Heart left ventricle (tissue), 16 donors: Measurements from ENCODE around the gene CASD1. TPM values are rescaled to one million over a fixed set of nuclear protein-coding genes. Genes with fewer than 3 reads are reported as not detected.

Source experiments
- ATAC-seq, 4 donors: fragments of 200-7000 bp; cut with Tn5 transposase; one replicate each; pipeline ENCODE4 v1.9.1; 2020 to 2022; ENCODE audit warnings: moderate library complexity in 4 of 4, mild to moderate bottlenecking in 3 of 4, moderate number of reproducible peaks in 1 of 4
- DNase-seq, 5 donors: peaks; one replicate each; pipeline ENCODE4 v3.0.0-alpha.2; 2020
- H3K27ac ChIP-seq, 12 donors: fragments of 200-600 bp; sonication (generic) in 4 of 12; one replicate each; pipeline versions ENCODE4 v1.5.0 to v1.8.0; 2016 to 2022; ENCODE audit warnings: mild to moderate bottlenecking in 2 of 12
- H3K27me3 ChIP-seq, 9 donors: fragments of 200-600 bp; sonication (generic) in 2 of 9; one replicate each; pipeline versions ENCODE4 v1.5.1 to v1.8.0; 2016 to 2022; ENCODE audit warnings: mild to moderate bottlenecking in 3 of 9
- H3K36me3 ChIP-seq, 9 donors: fragments of 200-600 bp; sonication (generic) in 2 of 9; one replicate each; pipeline versions ENCODE4 v1.5.0 to v1.8.0; 2018 to 2022; ENCODE audit warnings: mild to moderate bottlenecking in 2 of 9
- H3K4me1 ChIP-seq, 12 donors: fragments of 200-600 bp; sonication (generic) in 4 of 12; one replicate each; pipeline versions ENCODE4 v1.5.0 to v1.8.0; 2016 to 2022; ENCODE audit warnings: mild to moderate bottlenecking in 3 of 12
- H3K4me3 ChIP-seq, 12 donors: fragments of 200-600 bp; sonication (generic) in 4 of 12; one replicate each; pipeline versions ENCODE4 v1.5.0 to v1.8.0; 2017 to 2022; ENCODE audit warnings: mild to moderate bottlenecking in 9 of 12, moderate library complexity in 4 of 12
- H3K9me3 ChIP-seq, 12 donors: fragments of 200-600 bp; sonication (generic) in 4 of 12; one replicate each; pipeline versions ENCODE4 v1.5.0 to v1.8.0; 2016 to 2022; ENCODE audit warnings: mild to moderate bottlenecking in 1 of 12
- CTCF ChIP-seq, 12 donors: fragments of 200-600 bp; sonication (generic) in 4 of 12; IDR thresholded peaks; one replicate each; pipeline versions ENCODE4 v1.5.0 to v1.8.0; 2018 to 2022; ENCODE audit warnings: antibody characterized with exemption in 12 of 12, mild to moderate bottlenecking in 5 of 12
- POLR2A ChIP-seq, 2 donors: fragments of 450-650 bp; IDR thresholded peaks; one replicate each; pipeline ENCODE4 v1.6.1; 2017; ENCODE audit warnings: antibody characterized with exemption in 2 of 2, mild to moderate bottlenecking in 2 of 2, moderate library complexity in 2 of 2
- WGBS, 4 donors: extraction: QIAGEN DNeasy Blood & Tissue Kit in 2 of 4; methylation state at CpG; one replicate each; pipeline versions ENCODE4 v1.1.5 to v1.1.7; 2013 to 2018; 5-methylcytosine and 5-hydroxymethylcytosine counted together
- intact Hi-C, 10 donors: fragments of 100-400 bp; cut with DNase I; formaldehyde crosslinking; loops; one replicate each; pipeline versions ENCODE4 v1.11.1 to v1.14.2; 2022
- polyA plus RNA-seq, 2 donors: library from polyadenylated mRNA; stranded (reverse); fragments of 200-250 nt; gene quantifications; one replicate each; pipeline ENCODE4 v1.2.3, GENCODE V29; 2013
- total RNA-seq, 9 donors: library from RNA; depleted of rRNA in 2 of 9; stranded (reverse); fragments of >200 nt in 2 of 9; fragmentation: NEBNext Ultra II Directional in 3 of 9; extraction: Animal tissue kit (Norgen Biotek cat#: 25700) in 3 of 9; gene quantifications; one replicate each; pipeline versions ENCODE4 v1.1.0 to v1.2.4, GENCODE V29; 2016 to 2023
- donor health status: ischemic (EF 13 %, LVEDD 7.1; RV severe dilation, severe dysfunction).
- donor health status: healthy with polysubstance abuse.
- donor health status: DM: no; HTN: yes; CAD: no.
- donor health status: DM: no; HTN: no; CAD: no.
- donor health status: ischemic (EF 25% LVEDD 6.9; RV normal size, moderate dysfunction).
- donor health status: ischemic (EF 25% LVEDD 5.7; RV mildly dilated, moderate dysfunction).
- donor health status: healthy.
- donor health status: DM: yes; HTN: yes; CAD: no.
- donor health status: ischemic (EF 35%, LVEDD 5.7; RV mildly dilated, moderate dysfunction).
- donor health status: nonischemic (EF 11% LVEDD 7.7; RV severe dilation, severe dysfunction).
- donor health status: DM: yes; HTN: yes; CAD: no.
- donor health status: PGD.
- donor health status: ischemic (EF 29% LVEDD 5.4; RV normal size, mild dysfunction).
- donor health status: nonischemic (EF 23%, LVEDD 6.1; RV moderate dilation, normal function).

The CASD1 gene
- total and polyA plus RNA-seq, 11 donors = 9.5 to 24.3 (median 17.1) TPM

GRCh38 chr7:94482796-94483195 is 26.8 kb upstream of the CASD1 start:
- 66 to 77% (median 69%) methylated on average over 9 of the region's 9 CpGs for WGBS, 4 donors
- TF ChIP-seq CTCF (IDR thresholded peaks at IDR 0.05) = no peak
- TF ChIP-seq POLR2A (IDR thresholded peaks at IDR 0.05) = no peak
- Histone ChIP-seq H3K4me1 (no peaks in the 10 kb centered on the region), H3K36me3 (no peaks in the 10 kb centered on the region), H3K4me3 (no peak overlapping the region), H3K27ac (no peak overlapping the region), H3K27me3 (no peaks in the 10 kb centered on the region), H3K9me3 (no peaks in the 10 kb centered on the region)
- intact Hi-C loops = no loop called here
- no peak for DNase-seq
- no peak for ATAC-seq

- no peaks in the 10 kb centered on the region for H3K9me3 ChIP-seq
- intact Hi-C loops = no loop called here
- H3K4me1 ChIP-seq = no peaks in the 10 kb centered on the region
- no peak overlapping the region for H3K27ac ChIP-seq
- TF ChIP-seq POLR2A (IDR thresholded peaks at IDR 0.05) (no peak), CTCF (IDR thresholded peaks at IDR 0.05) (no peak)
- H3K27me3 ChIP-seq = no peaks in the 10 kb centered on the region
- DNase-seq (no peak), ATAC-seq (no peak)
- WGBS, 4 donors = 94 to 100% (median 98%) methylated on average over 2 of the region's 2 CpGs
- no peak overlapping the region for H3K4me3 ChIP-seq
- H3K36me3 ChIP-seq = no peaks in the 10 kb centered on the region
Measured at GRCh38 chr7:94483843-94484242, 25.8 kb upstream of the CASD1 start.

- H3K4me3 ChIP-seq = no peak overlapping the region
- WGBS, 4 donors = 84 to 92% (median 90%) methylated on average over 3 of the region's 3 CpGs
- H3K27me3 ChIP-seq = no peaks in the 10 kb centered on the region
- peaks cover 0 to under 1% (median 0%) of the 10 kb centered on the region in 12 donors for H3K9me3 ChIP-seq
- TF ChIP-seq POLR2A (IDR thresholded peaks at IDR 0.05) = no peak
- no peak for TF ChIP-seq CTCF (IDR thresholded peaks at IDR 0.05)
- no peaks in the 10 kb centered on the region for H3K36me3 ChIP-seq
- no peak for ATAC-seq
- no peak for DNase-seq
- intact Hi-C loops = no loop called here
- no peak overlapping the region for H3K27ac ChIP-seq
- no peaks in the 10 kb centered on the region for H3K4me1 ChIP-seq
Measured at GRCh38 chr7:94486216-94486615, 23.4 kb upstream of the CASD1 start.

- H3K9me3 ChIP-seq = peaks cover 0 to 3% (median 0%) of the 10 kb centered on the region in 12 donors
- H3K27me3 ChIP-seq = no peaks in the 10 kb centered on the region
- H3K36me3 ChIP-seq = no peaks in the 10 kb centered on the region
- WGBS, 4 donors = 74 to 81% (median 75%) methylated on average over 3 of the region's 3 CpGs
- no peak overlapping the region for H3K4me3 ChIP-seq
- no peak for ATAC-seq
- no peaks in the 10 kb centered on the region for H3K4me1 ChIP-seq
- intact Hi-C loops = no loop called here
- TF ChIP-seq POLR2A (IDR thresholded peaks at IDR 0.05) (no peak), CTCF (IDR thresholded peaks at IDR 0.05) (no peak)
- H3K27ac ChIP-seq = no peak overlapping the region
- no peak for DNase-seq
Measured at GRCh38 chr7:94491410-94491809, 18.2 kb upstream of the CASD1 start.
